ENCODE data around the gene FBXO15.
A peak's percentile ranks its signal among the peaks of the same experiment; 100 is the strongest.

The FBXO15 gene

GRCh38 chr18:74153377-74153776 is 5.7 kb upstream of the FBXO15 start:
- DNase-seq, result no peak

- no peak for DNase-seq
Observed at GRCh38 chr18:74152857-74153256, 5.2 kb upstream of the FBXO15 start.

- no peak for DNase-seq
Observed at GRCh38 chr18:74152270-74152669, 4.6 kb upstream of the FBXO15 start.

GRCh38 chr18:74149878-74150277 is 2.2 kb upstream of the FBXO15 start:
- DNase-seq, result no peak

GRCh38 chr18:74148543-74149070 is 973 bp upstream of the FBXO15 start:
- DNase-seq, result no peak

GRCh38 chr18:74147491-74147778 is 199 bp downstream of the FBXO15 start:
- no peak for DNase-seq

- DNase-seq, result no peak
Observed at GRCh38 chr18:74146756-74147155, 878 bp downstream of the FBXO15 start.

DNA sequence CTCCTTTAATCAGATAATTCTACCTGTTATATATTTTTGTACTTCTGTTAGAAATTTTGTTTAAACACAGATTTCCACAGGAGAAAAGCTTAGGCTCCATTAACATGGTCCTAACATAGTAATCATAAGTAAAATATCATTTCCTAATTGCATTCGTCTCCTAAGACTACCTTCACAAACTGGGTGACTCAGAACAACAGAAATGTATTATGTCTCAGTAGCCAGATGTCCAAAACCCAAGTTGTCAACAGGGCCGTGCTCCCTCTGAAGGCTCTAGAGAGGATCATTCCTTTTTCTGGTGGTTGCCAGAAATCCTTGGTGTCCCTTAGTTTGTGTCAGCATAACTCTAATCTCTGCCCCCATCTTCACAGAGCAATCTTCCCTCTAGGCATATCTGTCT is 5.4 kb downstream of the FBXO15 start:
- DNase-seq, result no peak

GRCh38 chr18:74141667-74142066 is 6.0 kb downstream of the FBXO15 start:
- no peak for DNase-seq

GRCh38 chr18:74140582-74140981 is 7.1 kb downstream of the FBXO15 start:
- DNase-seq, result no peak

- peak; percentile 67 for DNase-seq
Observed at GRCh38 chr18:74139888-74140287, 7.7 kb downstream of the FBXO15 start.

GRCh38 chr18:74139411-74139810 is 8.2 kb downstream of the FBXO15 start:
- DNase-seq, result no peak

DNA sequence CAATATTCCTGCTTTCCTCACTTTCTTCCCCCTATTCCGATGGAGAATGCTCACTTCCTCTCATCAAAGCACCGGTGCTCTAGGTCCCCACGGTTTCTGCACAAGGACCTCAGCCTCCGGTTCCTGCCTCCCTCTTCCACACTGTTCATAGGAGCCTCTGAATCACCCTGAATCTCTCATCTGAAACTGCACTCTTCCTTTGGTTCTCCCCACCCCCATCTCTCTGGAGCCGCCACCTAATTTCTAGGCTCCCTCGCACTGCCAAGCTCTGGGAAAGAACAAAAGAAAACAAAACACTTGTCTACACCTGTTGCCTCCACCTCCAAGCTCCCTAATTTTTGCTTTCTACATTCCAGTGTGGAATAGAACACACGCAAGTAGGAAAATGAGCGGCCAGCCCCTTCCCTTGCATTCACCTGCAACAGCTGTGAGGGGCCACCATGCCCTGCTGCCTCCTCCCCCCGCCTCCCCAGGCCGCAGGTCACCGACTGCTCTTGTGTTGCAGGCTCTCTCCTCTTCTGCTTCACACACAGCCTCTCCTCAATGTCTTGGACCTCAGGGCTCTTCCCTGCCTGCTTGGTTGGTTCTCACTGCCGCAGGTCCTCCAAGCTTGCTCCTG is 9.6 kb downstream of the FBXO15 start:
- DNase-seq, result no peak

DNA sequence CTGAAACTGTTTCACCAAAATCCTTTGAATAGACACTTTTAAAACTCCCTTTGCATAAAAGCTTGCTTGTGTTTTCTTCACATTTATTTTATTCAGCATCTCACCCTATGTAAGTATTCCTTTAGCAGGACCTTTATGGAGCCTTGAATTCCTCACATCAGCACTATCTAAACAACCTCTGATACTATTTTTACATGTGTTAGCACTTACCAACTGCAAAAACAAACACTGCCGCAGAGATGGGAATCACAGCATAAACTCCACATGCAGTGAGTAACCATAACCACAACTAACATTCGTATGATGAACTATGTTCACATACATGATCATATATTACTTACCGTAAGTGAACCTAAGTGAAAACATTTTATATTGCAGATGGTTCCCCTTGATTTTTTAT is 15.4 kb downstream of the FBXO15 start:
- DNase-seq, result no peak

DNA sequence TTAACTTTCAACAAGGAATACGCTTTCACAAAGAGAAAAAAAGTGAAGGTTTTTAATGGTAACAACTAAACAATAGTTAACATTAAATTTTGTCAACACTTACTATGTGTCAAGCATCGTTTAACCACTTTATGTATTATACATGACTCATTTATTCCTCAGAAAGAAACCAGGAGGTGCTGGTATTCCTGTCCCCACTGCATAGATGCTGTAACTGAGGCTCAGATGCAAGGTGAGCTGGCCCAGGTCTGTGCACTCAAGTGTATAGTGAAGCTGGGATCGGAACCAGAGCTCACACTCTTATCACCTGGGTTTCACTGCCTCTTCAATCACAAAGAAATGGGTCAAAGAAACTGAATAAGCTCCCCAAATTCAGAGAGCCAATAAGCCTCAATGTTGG is 16.5 kb downstream of the FBXO15 start:
- no peak for DNase-seq

GRCh38 chr18:74128159-74128558 is 19.5 kb downstream of the FBXO15 start:
- DNase-seq, result no peak

GRCh38 chr18:74126684-74127655 is 20.7 kb downstream of the FBXO15 start:
- DNase-seq, result no peak

GRCh38 chr18:74124642-74125041 is 23.0 kb downstream of the FBXO15 start:
- no peak for DNase-seq

- DNase-seq, result no peak
Observed at GRCh38 chr18:74123200-74123599, 24.4 kb downstream of the FBXO15 start.

DNA sequence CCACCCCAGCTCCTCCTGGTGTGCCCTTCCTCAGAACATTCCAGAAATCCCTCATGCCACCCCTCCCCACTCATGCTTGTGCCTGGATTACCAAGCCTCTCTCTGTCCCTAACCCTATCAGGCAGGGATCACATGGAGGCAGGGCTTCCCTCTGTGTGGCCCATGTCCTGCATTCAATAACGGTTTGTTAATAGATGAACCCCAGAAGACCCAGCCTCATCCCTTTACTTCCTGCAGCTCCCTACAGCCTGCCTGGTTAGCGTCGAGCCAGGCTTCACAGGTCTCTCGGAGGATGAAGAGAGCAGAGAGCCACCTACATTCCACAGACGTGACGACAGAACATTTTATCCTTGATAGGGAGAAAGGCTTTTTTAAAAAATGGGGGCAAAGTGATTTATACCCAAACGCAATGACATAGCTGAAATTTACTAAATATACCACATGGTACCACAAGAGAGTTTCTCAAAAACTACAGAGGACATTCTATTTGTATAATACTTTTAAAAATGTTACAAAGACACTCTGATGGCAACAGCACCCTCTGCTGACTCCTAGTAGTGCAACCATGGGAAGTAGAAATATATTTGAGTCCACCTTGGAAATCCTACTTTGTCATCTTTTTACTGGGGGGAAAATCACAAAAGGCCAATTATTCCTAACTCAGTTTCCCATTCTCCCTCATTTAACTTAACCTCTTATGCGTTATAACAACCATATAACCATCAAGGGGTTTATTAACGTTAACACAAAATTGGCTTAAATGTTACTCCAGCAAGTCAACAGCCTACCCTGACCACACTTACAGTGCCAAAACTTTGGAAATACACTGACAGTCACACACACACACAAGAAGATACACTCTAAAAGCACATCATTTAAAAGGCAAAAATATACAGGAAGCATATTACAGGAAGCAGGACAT is 30.7 kb downstream of the FBXO15 start:
- DNase-seq, result peak; percentile 48

DNA sequence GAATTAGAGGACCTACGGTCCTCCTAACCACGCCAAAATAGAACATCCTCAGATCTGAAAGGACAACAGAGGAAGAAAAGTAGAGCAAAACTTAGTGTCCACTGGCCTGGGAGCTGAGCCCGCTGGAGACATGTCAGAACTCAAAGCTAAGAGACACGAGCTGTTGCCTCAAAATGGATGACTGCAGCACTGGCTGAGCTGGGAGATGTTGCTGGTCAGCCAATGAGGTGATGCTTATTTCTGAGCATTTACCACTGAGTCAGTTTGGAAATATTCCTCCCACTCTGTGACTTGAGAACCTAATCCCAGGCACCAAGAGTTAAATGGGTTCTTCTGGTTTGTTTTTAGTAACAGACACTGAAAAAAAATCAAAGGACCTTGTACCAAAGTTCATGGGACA is 32.6 kb downstream of the FBXO15 start:
- no peak for DNase-seq

GRCh38 chr18:74114116-74114515 is 33.5 kb downstream of the FBXO15 start:
- no peak for DNase-seq

- DNase-seq, result no peak
Observed at GRCh38 chr18:74113711-74114110, 33.9 kb downstream of the FBXO15 start.

Measured in activated CD4-positive, alpha-beta T cell treated with anti-CD3 and anti-CD28 coated beads for 48 hours (primary cell).